ENCODE results near the gene ZC3HAV1. TPM values are rescaled to one million over a fixed set of nuclear protein-coding genes. Genes with fewer than 3 reads are reported as not detected.

Gene ZC3HAV1
- total RNA-seq, 1 experiment from 2014 or later = 38.0 TPM

- no peak overlapping the region for H3K4me3 Mint-ChIP-seq
- ChIA-PET POLR2A (no interaction called here), CTCF (interaction anchor here (3.5 kb wide), 1 partner anchor 14 kb away, joined by 15 read pairs; no protein-coding TSS in a partner anchor)
- peaks cover 53% of the 10 kb centered on the region for H3K36me3 Mint-ChIP-seq
- DNase-seq (ENCODE audit: low spot score) = no peak
- TF ChIP-seq USF2 (CRISPR knock-in tag; IDR thresholded peaks at IDR 0.05) = no peak
- no peak for TF ChIP-seq CBFB (CRISPR knock-in tag; IDR thresholded peaks at IDR 0.05; ENCODE audit: low read depth)
- no peak for TF ChIP-seq AFF4 (CRISPR knock-in tag; IDR thresholded peaks at IDR 0.05; ENCODE audit: borderline replicate concordance)
- TF ChIP-seq NR1H2 (CRISPR knock-in tag; IDR thresholded peaks at IDR 0.05) = no peak
- no peak for TF ChIP-seq FOXP4 (CRISPR knock-in tag; IDR thresholded peaks at IDR 0.05)
- no peak for TF ChIP-seq GABPB1 (CRISPR knock-in tag; IDR thresholded peaks at IDR 0.05)
- no peaks in the 10 kb centered on the region for H3K27me3 Mint-ChIP-seq (ENCODE audit: low read depth)
- H3K4me1 Mint-ChIP-seq = no peaks in the 10 kb centered on the region
- H3K9me3 Mint-ChIP-seq = no peaks in the 10 kb centered on the region
- H3K27ac Mint-ChIP-seq = no peak overlapping the region
- no peak for ATAC-seq
These were observed 48.1 kb downstream of the ZC3HAV1 start for GRCh38 chr7:139061416-139061815.

- Mint-ChIP-seq H3K4me3 (no peak overlapping the region), H3K36me3 (peaks cover 49% of the 10 kb centered on the region), H3K9me3 (no peaks in the 10 kb centered on the region), H3K4me1 (no peaks in the 10 kb centered on the region), H3K27ac (peak overlapping the region; percentile 55; the same call in 1 of the 2 replicates), H3K27me3 (ENCODE audit: low read depth) (no peaks in the 10 kb centered on the region)
- no peak for DNase-seq (ENCODE audit: low spot score)
- CTCF ChIA-PET = interaction anchor here (0.6 to 3.5 kb wide), 4 partner anchors 8 to 279 kb away, joined by 3 to 15 read pairs (median 4); no protein-coding TSS in a partner anchor
- no peak for TF ChIP-seq SP1 (CRISPR knock-in tag; conservative IDR thresholded peaks at IDR 0.05)
- no peak for TF ChIP-seq JAZF1 (CRISPR knock-in tag; IDR thresholded peaks at IDR 0.05)
- TF ChIP-seq ZNF138 (CRISPR knock-in tag; conservative IDR thresholded peaks at IDR 0.05) = no peak
- TF ChIP-seq TEAD1 (CRISPR knock-in tag; IDR thresholded peaks at IDR 0.05) = no peak
- no peak for TF ChIP-seq FOXP1 (CRISPR knock-in tag; IDR thresholded peaks at IDR 0.05; ENCODE audit: borderline replicate concordance)
- TF ChIP-seq CDX4 (CRISPR knock-in tag; IDR thresholded peaks at IDR 0.05; ENCODE audit: borderline replicate concordance) = no peak
- no peak for TF ChIP-seq NFATC4 (CRISPR knock-in tag; IDR thresholded peaks at IDR 0.05)
- no peak for TF ChIP-seq E2F1 (CRISPR knock-in tag; IDR thresholded peaks at IDR 0.05)
- no peak for TF ChIP-seq FOXP4 (CRISPR knock-in tag; IDR thresholded peaks at IDR 0.05)
- TF ChIP-seq ATF1 (CRISPR knock-in tag; IDR thresholded peaks at IDR 0.05) = no peak
- TF ChIP-seq PREB (CRISPR knock-in tag; IDR thresholded peaks at IDR 0.05; ENCODE audit: borderline replicate concordance) = no peak
- TF ChIP-seq TCF7 (CRISPR knock-in tag; IDR thresholded peaks at IDR 0.05; ENCODE audit: low read depth) = no peak
- TF ChIP-seq RORB (CRISPR knock-in tag; IDR thresholded peaks at IDR 0.05) = no peak
- TF ChIP-seq IRF2 (CRISPR knock-in tag; IDR thresholded peaks at IDR 0.05; ENCODE audit: borderline replicate concordance, low read depth) = no peak
- no peak for TF ChIP-seq ESRRA (CRISPR knock-in tag; IDR thresholded peaks at IDR 0.05; ENCODE audit: borderline replicate concordance)
- ATAC-seq = no peak
- POLR2A ChIA-PET = no interaction called here
These were observed 48.8 kb downstream of the ZC3HAV1 start for GRCh38 chr7:139060695-139061237.

All from WTC11 (cell line).